Liver (tissue), 3 donors: Measurements from ENCODE around the gene PRSS38.

ENCODE experiments used
- GABPA ChIP-seq, 2 donors: IDR thresholded peaks in 1 of 2; conservative IDR thresholded peaks in 1 of 2; 2 replicates each; pipeline ENCODE4 v1.6.1; 2016; ENCODE audit warnings: antibody characterized with exemption in 2 of 2, mild to moderate bottlenecking in 1 of 2, moderate library complexity in 1 of 2
- SP1 ChIP-seq: IDR thresholded peaks from 2 replicates; pipeline ENCODE4 v1.6.1; 2018; ENCODE audit warnings: antibody characterized with exemption, mild to moderate bottlenecking
- TAF1 ChIP-seq: conservative IDR thresholded peaks from 2 replicates; pipeline ENCODE4 v1.6.1; 2016; ENCODE audit warnings: antibody characterized with exemption, mild to moderate bottlenecking
- YY1 ChIP-seq: IDR thresholded peaks from 2 replicates; pipeline ENCODE4 v1.6.1; 2016; ENCODE audit warnings: antibody characterized with exemption, mild to moderate bottlenecking
- TF ChIP-seq, protein P1 (sequence below): fragments of 150-350 bp; IDR thresholded peaks from 2 replicates; pipeline ENCODE4 v1.5.1; 2017; ENCODE audit warnings: improper control_type of control experiment, low read depth, low read length; ENCODE audit not compliant: missing input control
- TF ChIP-seq, protein P2 (sequence below): IDR thresholded peaks from 2 replicates; pipeline ENCODE4 v1.6.1; 2016; ENCODE audit warnings: antibody characterized with exemption
- TF ChIP-seq, protein P3 (sequence below): IDR thresholded peaks from 2 replicates; pipeline ENCODE4 v1.6.1; 2016; ENCODE audit warnings: antibody characterized with exemption, mild to moderate bottlenecking
- TF ChIP-seq, protein P4 (sequence below): IDR thresholded peaks from 2 replicates; pipeline ENCODE4 v1.6.1; 2016; ENCODE audit warnings: antibody characterized with exemption
- donor health status: healthy.
- donor health status: healthy.

DNA sequence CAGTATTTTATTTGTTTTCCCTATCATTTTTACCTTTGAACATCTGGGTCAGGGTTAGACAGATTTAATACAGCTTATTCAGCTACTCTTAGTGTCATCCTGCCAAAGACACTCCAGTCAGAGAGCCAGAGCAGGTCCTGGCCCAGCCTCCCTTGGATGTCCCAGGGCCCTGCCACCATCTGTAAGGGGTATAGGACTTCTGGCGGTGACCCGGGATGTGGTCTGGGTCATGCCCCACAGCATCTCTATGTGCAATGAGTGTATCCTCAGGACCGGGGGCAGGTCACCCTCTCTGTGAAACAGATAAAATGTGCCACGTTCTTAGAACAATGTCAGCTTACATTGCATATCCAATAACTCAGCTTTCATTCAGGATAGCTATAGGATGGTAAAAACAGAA, 37.8 kb upstream of the PRSS38 start:
- TF ChIP-seq, protein P1, sequence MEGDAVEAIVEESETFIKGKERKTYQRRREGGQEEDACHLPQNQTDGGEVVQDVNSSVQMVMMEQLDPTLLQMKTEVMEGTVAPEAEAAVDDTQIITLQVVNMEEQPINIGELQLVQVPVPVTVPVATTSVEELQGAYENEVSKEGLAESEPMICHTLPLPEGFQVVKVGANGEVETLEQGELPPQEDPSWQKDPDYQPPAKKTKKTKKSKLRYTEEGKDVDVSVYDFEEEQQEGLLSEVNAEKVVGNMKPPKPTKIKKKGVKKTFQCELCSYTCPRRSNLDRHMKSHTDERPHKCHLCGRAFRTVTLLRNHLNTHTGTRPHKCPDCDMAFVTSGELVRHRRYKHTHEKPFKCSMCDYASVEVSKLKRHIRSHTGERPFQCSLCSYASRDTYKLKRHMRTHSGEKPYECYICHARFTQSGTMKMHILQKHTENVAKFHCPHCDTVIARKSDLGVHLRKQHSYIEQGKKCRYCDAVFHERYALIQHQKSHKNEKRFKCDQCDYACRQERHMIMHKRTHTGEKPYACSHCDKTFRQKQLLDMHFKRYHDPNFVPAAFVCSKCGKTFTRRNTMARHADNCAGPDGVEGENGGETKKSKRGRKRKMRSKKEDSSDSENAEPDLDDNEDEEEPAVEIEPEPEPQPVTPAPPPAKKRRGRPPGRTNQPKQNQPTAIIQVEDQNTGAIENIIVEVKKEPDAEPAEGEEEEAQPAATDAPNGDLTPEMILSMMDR, result no peak
- TF ChIP-seq, protein P2, sequence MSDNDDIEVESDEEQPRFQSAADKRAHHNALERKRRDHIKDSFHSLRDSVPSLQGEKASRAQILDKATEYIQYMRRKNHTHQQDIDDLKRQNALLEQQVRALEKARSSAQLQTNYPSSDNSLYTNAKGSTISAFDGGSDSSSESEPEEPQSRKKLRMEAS, result no peak
- TF ChIP-seq TAF1 (no peak), SP1 (no peak), YY1 (no peak), GABPA (IDR thresholded peaks at IDR 0.05 in 1 of 2, conservative IDR thresholded peaks at IDR 0.05 in 1 of 2) (no peak)
- TF ChIP-seq, protein P3, sequence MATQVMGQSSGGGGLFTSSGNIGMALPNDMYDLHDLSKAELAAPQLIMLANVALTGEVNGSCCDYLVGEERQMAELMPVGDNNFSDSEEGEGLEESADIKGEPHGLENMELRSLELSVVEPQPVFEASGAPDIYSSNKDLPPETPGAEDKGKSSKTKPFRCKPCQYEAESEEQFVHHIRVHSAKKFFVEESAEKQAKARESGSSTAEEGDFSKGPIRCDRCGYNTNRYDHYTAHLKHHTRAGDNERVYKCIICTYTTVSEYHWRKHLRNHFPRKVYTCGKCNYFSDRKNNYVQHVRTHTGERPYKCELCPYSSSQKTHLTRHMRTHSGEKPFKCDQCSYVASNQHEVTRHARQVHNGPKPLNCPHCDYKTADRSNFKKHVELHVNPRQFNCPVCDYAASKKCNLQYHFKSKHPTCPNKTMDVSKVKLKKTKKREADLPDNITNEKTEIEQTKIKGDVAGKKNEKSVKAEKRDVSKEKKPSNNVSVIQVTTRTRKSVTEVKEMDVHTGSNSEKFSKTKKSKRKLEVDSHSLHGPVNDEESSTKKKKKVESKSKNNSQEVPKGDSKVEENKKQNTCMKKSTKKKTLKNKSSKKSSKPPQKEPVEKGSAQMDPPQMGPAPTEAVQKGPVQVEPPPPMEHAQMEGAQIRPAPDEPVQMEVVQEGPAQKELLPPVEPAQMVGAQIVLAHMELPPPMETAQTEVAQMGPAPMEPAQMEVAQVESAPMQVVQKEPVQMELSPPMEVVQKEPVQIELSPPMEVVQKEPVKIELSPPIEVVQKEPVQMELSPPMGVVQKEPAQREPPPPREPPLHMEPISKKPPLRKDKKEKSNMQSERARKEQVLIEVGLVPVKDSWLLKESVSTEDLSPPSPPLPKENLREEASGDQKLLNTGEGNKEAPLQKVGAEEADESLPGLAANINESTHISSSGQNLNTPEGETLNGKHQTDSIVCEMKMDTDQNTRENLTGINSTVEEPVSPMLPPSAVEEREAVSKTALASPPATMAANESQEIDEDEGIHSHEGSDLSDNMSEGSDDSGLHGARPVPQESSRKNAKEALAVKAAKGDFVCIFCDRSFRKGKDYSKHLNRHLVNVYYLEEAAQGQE, result no peak
- TF ChIP-seq, protein P4, sequence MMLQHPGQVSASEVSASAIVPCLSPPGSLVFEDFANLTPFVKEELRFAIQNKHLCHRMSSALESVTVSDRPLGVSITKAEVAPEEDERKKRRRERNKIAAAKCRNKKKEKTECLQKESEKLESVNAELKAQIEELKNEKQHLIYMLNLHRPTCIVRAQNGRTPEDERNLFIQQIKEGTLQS, result no peak
